ENCODE measurements around the gene ACTL7A. TPM values are rescaled to one million over a fixed set of nuclear protein-coding genes. Genes with fewer than 3 reads are reported as not detected.

Gene ACTL7A
- total RNA-seq, 1 experiment from 2014 or later = not detected

DNA sequence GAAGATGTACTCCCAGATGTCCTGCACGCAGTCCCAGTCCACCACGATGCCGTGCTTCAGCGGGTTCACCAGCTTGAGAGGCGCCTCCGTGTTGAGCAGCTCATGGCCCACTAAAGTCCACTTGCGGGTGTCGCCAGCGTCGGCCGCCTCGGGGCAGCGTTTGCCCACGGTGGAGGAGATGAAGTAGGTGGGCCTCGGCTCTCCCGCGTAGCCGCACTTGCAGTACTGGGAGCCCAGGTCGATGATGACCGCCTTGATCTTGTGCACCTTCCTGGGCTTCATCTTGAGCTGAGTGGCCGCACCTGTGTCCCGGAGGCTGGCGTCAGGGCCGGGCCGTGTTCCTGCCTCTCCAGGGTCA, 6.6 kb upstream of the ACTL7A start:
- no peaks in the 10 kb centered on the region for H3K27me3 ChIP-seq (replicated peaks)
- DNase-seq (ENCODE audit: low read depth in 1 of 2, low spot score in 2 of 2) = no peak
- no peaks in the 10 kb centered on the region for H3K4me1 ChIP-seq (replicated peaks)
- H3K4me3 ChIP-seq = no peak overlapping the region
- no peaks in the 10 kb centered on the region for H3K9me3 ChIP-seq (replicated peaks)
- H3K27ac ChIP-seq = no peak overlapping the region
- H3K36me3 ChIP-seq = no peaks in the 10 kb centered on the region

DNA sequence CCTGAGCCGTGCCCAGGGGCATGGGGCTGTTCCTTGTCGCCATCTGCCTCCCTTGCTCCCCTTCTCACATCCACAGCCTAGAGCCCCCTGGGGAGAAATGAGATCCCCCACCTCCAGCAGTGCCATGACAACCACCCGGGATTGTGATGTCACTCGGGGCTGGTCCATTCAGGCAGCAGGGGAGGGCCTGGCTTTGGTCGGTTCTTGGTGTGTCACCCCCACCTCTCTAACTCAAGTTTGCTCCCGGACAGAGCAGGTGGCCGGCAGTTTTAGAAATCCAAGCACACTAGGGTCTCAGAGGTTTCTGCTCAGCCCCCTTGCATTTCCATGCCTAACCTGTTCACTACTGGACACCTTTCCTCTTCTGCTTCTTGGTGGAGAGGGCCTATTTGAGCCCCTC, 6.2 kb upstream of the ACTL7A start, which contains the start of gene ACTL7B:
Gene ACTL7B (minus strand): TSS at position 99 of the 400 bp plus-strand sequence. CDS start 56 bp downstream, at position 43.
- no peak for DNase-seq (ENCODE audit: low read depth in 1 of 2, low spot score in 2 of 2)
- no peaks in the 10 kb centered on the region for H3K9me3 ChIP-seq (replicated peaks)
- no peak within 1 kb of the TSS for H3K4me3 ChIP-seq
- no peaks in the 10 kb centered on the region for H3K27me3 ChIP-seq (replicated peaks)
- H3K36me3 ChIP-seq = no peaks in the 10 kb centered on the region
- no peaks in the 10 kb centered on the region for H3K4me1 ChIP-seq (replicated peaks)
- no peak within 1 kb of the TSS for H3K27ac ChIP-seq

DNA sequence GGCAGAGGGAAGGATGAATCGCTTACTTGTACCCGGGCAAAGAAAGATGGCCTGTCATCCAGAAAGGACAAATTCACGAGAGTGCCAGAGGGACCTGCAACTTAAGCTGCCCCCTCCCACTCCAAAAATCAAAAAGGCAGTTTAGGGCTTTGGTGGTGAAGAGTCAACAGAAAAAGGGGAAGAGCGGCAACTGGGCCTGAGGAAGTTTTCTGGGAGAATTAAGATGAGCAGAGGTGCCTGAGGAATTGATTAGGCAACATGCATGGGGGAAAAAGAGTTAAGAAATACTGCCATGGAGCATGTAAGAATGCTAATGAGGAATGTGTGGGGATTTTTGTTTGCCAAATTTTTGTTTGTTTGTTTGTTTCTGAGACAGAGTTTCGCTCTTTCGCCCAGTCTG, 4.5 kb upstream of the ACTL7A start:
- Histone ChIP-seq H3K9me3 (replicated peaks) (no peaks in the 10 kb centered on the region), H3K36me3 (no peaks in the 10 kb centered on the region), H3K4me1 (replicated peaks) (no peaks in the 10 kb centered on the region), H3K27me3 (replicated peaks) (no peaks in the 10 kb centered on the region), H3K27ac (no peak overlapping the region), H3K4me3 (no peak overlapping the region)
- DNase-seq (ENCODE audit: low read depth in 1 of 2, low spot score in 2 of 2) = no peak

- Histone ChIP-seq H3K9me3 (replicated peaks) (no peaks in the 10 kb centered on the region), H3K36me3 (no peaks in the 10 kb centered on the region), H3K27me3 (replicated peaks) (no peaks in the 10 kb centered on the region), H3K4me1 (replicated peaks) (no peaks in the 10 kb centered on the region), H3K27ac (no peak overlapping the region), H3K4me3 (no peak overlapping the region)
- no peak for DNase-seq (ENCODE audit: low read depth in 1 of 2, low spot score in 2 of 2)
These were observed 2.5 kb upstream of the ACTL7A start for GRCh38 chr9:108859459-108860114.

DNA sequence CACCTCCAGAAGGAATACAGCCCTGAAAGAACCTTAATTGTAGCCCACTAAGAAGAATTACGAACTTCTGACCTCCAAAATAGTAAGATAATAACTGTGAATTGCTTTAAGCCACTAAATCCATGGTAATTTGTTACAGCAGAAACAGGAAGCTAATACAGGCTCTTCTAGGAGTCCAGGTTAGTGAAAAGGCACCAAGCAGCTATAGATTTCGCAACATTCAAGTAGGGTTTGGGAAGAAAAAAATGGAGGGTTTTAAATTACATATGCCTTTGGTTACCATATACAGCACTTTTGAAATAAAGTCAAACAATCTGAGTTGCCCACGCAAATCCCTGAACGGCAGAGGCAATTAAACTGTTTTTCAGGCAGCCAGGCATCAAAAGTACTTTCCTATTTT, 1.7 kb upstream of the ACTL7A start:
- Histone ChIP-seq H3K36me3 (no peaks in the 10 kb centered on the region), H3K9me3 (replicated peaks) (no peaks in the 10 kb centered on the region), H3K4me3 (no peak overlapping the region), H3K4me1 (replicated peaks) (no peaks in the 10 kb centered on the region), H3K27ac (no peak overlapping the region), H3K27me3 (replicated peaks) (no peaks in the 10 kb centered on the region)
- no peak for DNase-seq (ENCODE audit: low read depth in 1 of 2, low spot score in 2 of 2)

- no peaks in the 10 kb centered on the region for H3K27me3 ChIP-seq (replicated peaks)
- no peaks in the 10 kb centered on the region for H3K4me1 ChIP-seq (replicated peaks)
- no peaks in the 10 kb centered on the region for H3K36me3 ChIP-seq
- DNase-seq (ENCODE audit: low read depth in 1 of 2, low spot score in 2 of 2) = no peak
- H3K27ac ChIP-seq = no peak overlapping the region
- no peaks in the 10 kb centered on the region for H3K9me3 ChIP-seq (replicated peaks)
- no peak overlapping the region for H3K4me3 ChIP-seq
These were observed 1.3 kb upstream of the ACTL7A start for GRCh38 chr9:108860764-108861163.

GRCh38 chr9:108861464-108861863, 602 bp upstream of the ACTL7A start:
- DNase-seq (ENCODE audit: low read depth in 1 of 2, low spot score in 2 of 2) = no peak
- H3K9me3 ChIP-seq (replicated peaks) = no peaks in the 10 kb centered on the region
- no peaks in the 10 kb centered on the region for H3K36me3 ChIP-seq
- H3K4me1 ChIP-seq (replicated peaks) = no peaks in the 10 kb centered on the region
- no peaks in the 10 kb centered on the region for H3K27me3 ChIP-seq (replicated peaks)
- H3K4me3 ChIP-seq = no peak overlapping the region
- no peak overlapping the region for H3K27ac ChIP-seq

GRCh38 chr9:108863891-108864290, 1.8 kb downstream of the ACTL7A start:
- H3K27me3 ChIP-seq (replicated peaks) = no peaks in the 10 kb centered on the region
- H3K4me3 ChIP-seq = no peak overlapping the region
- H3K4me1 ChIP-seq (replicated peaks) = no peaks in the 10 kb centered on the region
- no peaks in the 10 kb centered on the region for H3K36me3 ChIP-seq
- H3K9me3 ChIP-seq (replicated peaks) = no peaks in the 10 kb centered on the region
- DNase-seq (ENCODE audit: low read depth in 1 of 2, low spot score in 2 of 2) = no peak
- H3K27ac ChIP-seq = no peak overlapping the region

DNA sequence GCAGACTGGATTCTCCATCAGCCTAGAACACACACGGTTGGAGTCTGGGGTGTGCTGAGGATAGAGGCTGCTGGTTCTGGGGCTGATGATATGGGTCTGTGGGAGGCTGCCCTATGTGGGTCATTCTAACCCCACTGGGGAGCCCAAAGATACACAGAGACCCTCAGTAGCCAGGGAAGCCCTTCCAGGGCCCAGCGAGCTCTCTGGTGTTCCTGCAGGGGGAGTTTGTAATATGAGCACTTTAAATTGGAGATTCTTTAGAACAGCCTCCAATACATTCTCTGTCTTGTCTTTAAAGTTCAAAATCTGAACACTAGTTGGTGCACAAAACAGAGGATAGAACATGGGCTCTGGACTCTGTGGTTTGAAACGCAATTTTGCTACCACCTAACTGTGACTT, 2.4 kb downstream of the ACTL7A start:
- no peak overlapping the region for H3K27ac ChIP-seq
- H3K36me3 ChIP-seq = no peaks in the 10 kb centered on the region
- no peaks in the 10 kb centered on the region for H3K9me3 ChIP-seq (replicated peaks)
- H3K4me3 ChIP-seq = no peak overlapping the region
- H3K27me3 ChIP-seq (replicated peaks) = no peaks in the 10 kb centered on the region
- DNase-seq (ENCODE audit: low read depth in 1 of 2, low spot score in 2 of 2) = no peak
- no peaks in the 10 kb centered on the region for H3K4me1 ChIP-seq (replicated peaks)

DNA sequence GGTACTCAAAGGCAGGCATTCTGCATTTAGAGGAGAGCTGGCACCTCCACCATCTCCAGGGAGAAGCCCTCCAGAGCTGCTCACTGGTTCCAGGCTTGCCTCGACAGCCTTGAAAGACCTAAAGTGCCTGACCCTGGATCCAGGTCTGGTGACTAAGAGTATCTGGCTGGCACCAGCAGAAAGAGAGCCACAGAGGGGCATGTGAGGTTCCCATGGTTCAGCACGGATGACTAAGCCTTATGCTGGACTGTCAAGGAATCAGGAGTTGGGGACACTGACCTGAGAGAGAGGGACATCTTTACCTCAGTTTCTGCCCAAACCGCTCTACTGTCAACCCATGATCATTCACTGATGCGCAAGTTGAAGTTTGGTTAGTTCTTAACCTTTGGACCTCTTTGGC, 3.0 kb downstream of the ACTL7A start:
- Histone ChIP-seq H3K27ac (no peak overlapping the region), H3K9me3 (replicated peaks) (no peaks in the 10 kb centered on the region), H3K27me3 (replicated peaks) (no peaks in the 10 kb centered on the region), H3K36me3 (peaks cover under 1% of the 10 kb centered on the region; the same call in 1 of the 2 replicates), H3K4me1 (replicated peaks) (no peaks in the 10 kb centered on the region), H3K4me3 (no peak overlapping the region)
- DNase-seq (ENCODE audit: low read depth in 1 of 2, low spot score in 2 of 2) = no peak

DNA sequence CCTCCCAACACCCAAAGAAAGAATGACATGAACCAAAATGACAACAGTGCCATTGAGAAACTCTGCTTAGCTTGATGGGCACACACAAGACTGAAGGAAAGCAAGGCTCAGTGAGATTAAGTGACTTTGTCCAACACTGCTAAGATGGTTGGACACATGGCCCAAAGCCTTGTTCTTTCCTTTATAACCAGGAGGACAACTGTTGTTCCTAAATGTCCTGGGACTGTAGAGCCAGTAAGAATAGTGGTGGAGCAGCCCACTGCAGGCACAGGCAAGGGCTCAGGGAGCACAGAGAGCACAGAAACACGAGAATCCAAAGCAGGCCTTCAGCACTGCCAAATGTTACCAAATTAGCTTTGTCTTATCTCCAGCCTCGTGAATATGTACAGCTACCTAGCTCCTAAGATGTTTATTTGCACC, 3.9 kb downstream of the ACTL7A start:
- peaks cover 3% of the 10 kb centered on the region for H3K36me3 ChIP-seq
- H3K4me3 ChIP-seq = no peak overlapping the region
- no peaks in the 10 kb centered on the region for H3K27me3 ChIP-seq (replicated peaks)
- no peak overlapping the region for H3K27ac ChIP-seq
- no peaks in the 10 kb centered on the region for H3K4me1 ChIP-seq (replicated peaks)
- no peaks in the 10 kb centered on the region for H3K9me3 ChIP-seq (replicated peaks)
- no peak for DNase-seq (ENCODE audit: low read depth in 1 of 2, low spot score in 2 of 2)

- Histone ChIP-seq H3K4me1 (replicated peaks) (no peaks in the 10 kb centered on the region), H3K27me3 (replicated peaks) (no peaks in the 10 kb centered on the region), H3K9me3 (replicated peaks) (no peaks in the 10 kb centered on the region; the same call in 1 of the 2 replicates), H3K4me3 (no peak overlapping the region), H3K27ac (no peak overlapping the region), H3K36me3 (peaks cover 10% of the 10 kb centered on the region)
- no peak for DNase-seq (ENCODE audit: low read depth in 1 of 2, low spot score in 2 of 2)
These were observed 5.0 kb downstream of the ACTL7A start for GRCh38 chr9:108867116-108867515.

DNA sequence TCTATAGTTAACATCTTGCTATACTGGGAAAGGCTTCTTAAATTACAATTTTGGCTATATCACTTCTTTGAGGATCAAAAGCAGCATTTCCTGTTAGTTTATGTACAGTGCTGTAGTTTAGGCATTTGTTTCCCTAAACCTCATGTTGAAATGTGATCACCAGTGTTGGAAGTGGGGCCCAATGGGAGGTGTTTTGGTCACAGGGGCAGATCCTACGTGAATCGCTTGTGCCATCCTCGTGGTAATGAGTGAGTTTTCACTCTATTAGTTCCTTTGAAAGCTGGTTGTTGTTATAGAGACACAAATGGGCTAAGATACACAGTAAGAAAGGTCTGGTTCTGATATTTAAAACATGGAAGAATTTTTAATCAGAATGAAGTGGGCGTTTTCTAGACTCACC, 5.8 kb downstream of the ACTL7A start:
- Histone ChIP-seq H3K9me3 (replicated peaks) (no peaks in the 10 kb centered on the region; the same call in 1 of the 2 replicates), H3K4me3 (no peak overlapping the region), H3K4me1 (replicated peaks) (no peaks in the 10 kb centered on the region), H3K27ac (no peak overlapping the region), H3K27me3 (replicated peaks) (no peaks in the 10 kb centered on the region), H3K36me3 (peaks cover 10% of the 10 kb centered on the region)
- DNase-seq (ENCODE audit: low read depth in 1 of 2, low spot score in 2 of 2) = no peak

DNA sequence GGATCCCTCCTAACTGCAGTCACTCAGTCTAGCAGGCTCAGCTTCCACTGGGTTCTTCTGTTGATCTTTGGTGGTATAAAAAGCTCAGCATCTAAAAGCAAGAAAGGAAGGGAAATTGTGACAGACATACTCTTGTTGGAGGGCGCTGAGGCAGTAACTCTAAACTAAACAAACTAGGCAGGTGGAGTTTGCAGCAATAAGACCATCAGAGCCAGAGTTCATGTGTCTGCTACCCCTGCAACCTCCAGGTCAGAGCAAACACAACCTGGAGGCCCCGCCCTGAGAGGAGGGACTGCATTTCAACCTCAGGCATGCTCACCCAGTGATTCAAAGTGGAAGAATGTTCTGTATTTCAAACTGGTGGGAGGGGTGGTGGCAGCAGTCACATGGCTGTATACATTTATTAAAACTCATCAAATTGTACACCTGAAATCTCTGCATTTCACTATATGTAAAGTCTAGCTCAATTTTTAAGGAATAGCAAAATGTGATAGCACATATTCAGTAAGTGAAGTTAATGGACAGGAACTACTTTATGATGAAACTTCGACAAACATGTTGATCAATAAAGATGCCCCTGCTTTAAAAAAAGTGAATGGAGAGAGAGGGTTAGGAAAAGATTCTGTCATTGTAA, 7.1 kb downstream of the ACTL7A start:
- Histone ChIP-seq H3K4me3 (no peak overlapping the region), H3K27ac (no peak overlapping the region), H3K27me3 (replicated peaks) (no peaks in the 10 kb centered on the region), H3K9me3 (replicated peaks) (no peaks in the 10 kb centered on the region; the same call in 1 of the 2 replicates), H3K4me1 (replicated peaks) (no peaks in the 10 kb centered on the region), H3K36me3 (peaks cover 17% of the 10 kb centered on the region)
- no peak for DNase-seq (ENCODE audit: low read depth in 1 of 2, low spot score in 2 of 2)

All from SJSA1 (cell line).